NCI-H748 (cell line): ENCODE data around the gene INPP5F.

Experiments
- DNase-seq: peaks from one replicate; lab custom pipeline; 2025; ENCODE audit not compliant: unreplicated experiment; lab: John Stamatoyannopoulos, UW

INPP5F gene

GRCh38 chr10:119725828-119726675 lies at the start of gene INPP5F:
Gene INPP5F, plus strand, starts transcription at chr10:119726050. Its CDS starts 213 bp downstream, at chr10:119726263.
- peak; percentile 93 for DNase-seq

GRCh38 chr10:119677126-119677525 lies 48.7 kb upstream of the INPP5F start:
- DNase-seq: no peak

DNA sequence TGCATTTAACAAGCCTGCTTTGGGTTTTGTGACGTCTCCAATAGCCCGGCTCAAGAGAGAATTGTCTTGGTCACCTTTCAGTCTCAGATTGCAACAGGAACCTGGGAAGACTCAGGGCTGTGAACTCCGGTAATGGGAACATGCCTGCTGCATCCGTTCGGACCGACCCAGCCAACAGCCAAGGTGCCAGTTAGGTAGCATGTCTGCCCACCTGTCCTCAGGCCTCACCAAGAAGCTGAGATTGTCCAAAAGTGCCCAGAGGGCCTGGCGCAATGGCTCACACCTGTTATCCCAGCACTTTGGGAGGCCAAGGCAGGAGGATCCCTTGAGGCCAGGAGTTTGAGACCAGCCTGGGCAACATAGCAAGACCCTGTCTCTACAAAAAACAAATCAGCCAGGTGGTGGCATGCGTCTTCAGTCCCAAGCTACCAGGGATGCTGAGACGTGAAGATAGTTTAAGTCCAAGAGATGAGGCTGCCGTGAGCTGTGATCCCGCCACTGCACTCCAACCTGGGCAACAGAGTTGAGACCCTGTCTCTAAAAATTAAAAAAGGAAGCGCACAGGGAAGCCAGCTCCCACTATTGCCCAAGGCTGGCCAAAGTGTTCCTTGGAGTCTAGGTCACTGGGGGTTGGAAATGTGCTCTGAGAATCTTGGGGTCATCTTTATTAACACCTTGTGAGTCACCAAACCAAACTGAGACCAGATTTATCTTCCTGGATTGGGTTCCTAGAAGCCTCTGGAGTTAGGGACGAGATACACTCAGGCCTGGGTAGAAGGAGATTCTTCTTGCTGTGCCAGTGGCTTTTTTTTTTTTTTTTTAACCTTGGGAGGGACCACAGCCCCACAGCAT lies 47.7 kb upstream of the INPP5F start:
- no peak for DNase-seq

GRCh38 chr10:119679480-119679829 lies 46.4 kb upstream of the INPP5F start:
- DNase-seq: no peak

DNA sequence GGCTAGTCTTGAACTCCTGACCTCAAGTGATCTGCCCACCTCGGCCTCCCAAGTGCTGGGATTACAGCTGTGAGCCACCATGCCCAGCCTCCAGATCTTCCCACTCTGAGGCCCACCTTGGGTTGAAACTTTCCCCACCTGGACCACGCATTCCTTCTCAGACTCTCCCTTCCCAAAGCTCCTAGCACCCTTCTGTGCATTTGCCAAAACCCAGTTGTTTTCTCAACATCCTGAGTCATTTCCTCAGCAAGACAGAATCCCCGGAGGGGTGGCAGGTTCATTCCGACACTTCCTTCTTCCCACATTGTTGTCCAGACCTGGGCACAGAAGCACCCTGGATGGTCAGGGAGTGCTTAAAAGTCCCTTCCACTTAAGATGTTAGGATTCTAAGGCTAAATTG lies 45.8 kb upstream of the INPP5F start:
- DNase-seq: no peak

DNA sequence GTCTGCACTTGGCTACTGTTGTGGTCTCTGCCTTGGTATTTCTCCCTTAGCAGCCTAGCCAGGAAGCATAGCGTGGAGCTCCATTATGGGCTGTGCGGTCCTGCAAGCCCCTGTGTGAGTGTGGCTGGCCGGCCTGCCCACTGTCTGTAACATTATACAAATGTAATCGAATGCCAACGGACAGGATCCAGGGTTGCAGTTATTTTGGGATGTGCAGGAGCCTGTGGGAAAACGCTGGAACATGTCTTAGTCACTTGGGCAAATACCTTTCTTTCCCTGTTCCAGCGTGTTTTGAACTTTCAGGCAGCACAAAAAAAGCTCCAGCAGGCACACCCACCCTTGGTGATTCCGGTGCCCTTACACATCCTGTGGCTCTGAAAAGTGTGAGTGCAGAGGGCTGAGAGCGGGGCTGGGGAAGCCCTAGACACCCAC lies 45.2 kb upstream of the INPP5F start:
- no peak for DNase-seq

GRCh38 chr10:119686465-119687191 lies 39.2 kb upstream of the INPP5F start:
- DNase-seq: peak; percentile 63

- no peak for DNase-seq
These were observed 38.4 kb upstream of the INPP5F start for GRCh38 chr10:119687192-119688032.

DNA sequence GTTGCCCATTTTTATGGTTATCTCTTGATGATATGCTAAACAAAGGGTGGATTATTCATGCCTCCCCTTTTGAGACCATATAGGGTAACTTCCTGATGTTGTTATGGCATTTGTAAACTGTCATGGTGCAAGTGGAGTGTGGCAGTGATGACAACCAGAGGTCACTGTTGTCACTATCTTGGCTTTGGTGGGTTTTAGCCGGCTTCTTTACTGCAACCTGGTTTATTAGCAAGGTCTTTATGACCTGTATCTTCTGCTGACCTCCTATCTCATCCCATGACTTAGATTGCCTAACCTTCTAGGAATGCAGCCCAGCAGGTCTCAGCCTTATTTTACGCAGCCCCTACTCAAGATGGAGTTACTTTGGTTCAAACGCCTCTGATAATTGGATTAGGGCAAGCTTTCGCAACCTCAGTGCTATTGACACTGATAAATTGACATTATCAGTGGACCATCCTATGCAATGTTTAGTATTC lies 37.8 kb upstream of the INPP5F start:
- no peak for DNase-seq

- DNase-seq: no peak
These were observed 36.8 kb upstream of the INPP5F start for GRCh38 chr10:119689016-119689580.

DNA sequence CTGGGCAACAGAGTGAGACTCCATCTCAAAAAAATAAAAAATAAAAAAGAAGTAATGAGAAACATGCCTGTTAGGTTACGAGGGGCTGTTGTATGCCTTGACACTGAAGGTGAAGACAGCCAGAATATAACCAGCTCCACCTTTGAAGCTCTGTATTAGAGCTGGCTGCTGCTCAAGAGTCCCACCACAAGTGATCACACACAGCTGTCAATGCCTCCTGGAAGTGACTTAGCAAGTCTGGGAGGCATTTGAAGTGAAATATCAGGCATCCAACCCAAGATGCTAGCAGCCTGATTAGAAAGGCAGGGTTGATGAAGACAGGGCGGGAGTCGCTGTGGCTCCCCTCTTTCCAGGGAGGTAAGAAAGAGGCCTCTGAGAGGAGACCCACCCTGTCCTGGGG lies 34.1 kb upstream of the INPP5F start:
- DNase-seq: no peak

- DNase-seq: no peak
These were observed 32.4 kb upstream of the INPP5F start for GRCh38 chr10:119693262-119693957.

GRCh38 chr10:119694608-119695007 lies 31.2 kb upstream of the INPP5F start:
- no peak for DNase-seq

GRCh38 chr10:119700321-119700954 lies 25.4 kb upstream of the INPP5F start:
- DNase-seq: no peak

- DNase-seq: no peak
These were observed 24.0 kb upstream of the INPP5F start for GRCh38 chr10:119701861-119702260.

DNA sequence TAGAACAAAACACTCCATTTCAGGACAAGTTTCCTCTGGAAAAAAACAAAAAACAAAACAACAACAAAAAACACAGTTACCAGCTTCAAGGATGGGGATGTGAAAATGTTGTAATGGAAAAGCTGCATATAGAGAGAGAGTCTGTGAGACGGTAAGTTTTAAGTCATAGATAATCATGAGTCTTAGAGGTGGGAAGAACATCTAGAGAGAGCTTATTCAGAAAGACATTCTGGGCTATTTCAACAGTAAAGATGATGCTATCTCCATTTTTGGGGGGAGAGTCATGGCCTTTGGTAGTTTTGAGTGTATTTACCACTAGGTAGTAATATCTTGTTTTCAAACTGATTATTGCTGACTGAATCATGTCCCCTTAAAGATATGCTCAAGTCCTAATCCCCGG lies 23.3 kb upstream of the INPP5F start:
- DNase-seq: no peak

- no peak for DNase-seq
These were observed 21.8 kb upstream of the INPP5F start for GRCh38 chr10:119703903-119704508.

- no peak for DNase-seq
These were observed 20.4 kb upstream of the INPP5F start for GRCh38 chr10:119705434-119705831.
